MM.1S (cell line): ENCODE results near the gene HFM1.

Source experiments
- DNase-seq: peaks from one replicate; pipeline ENCODE4 v3.0.0-alpha.2; 2015
- H2AFZ ChIP-seq: fragments of 300-600 bp; sonication (generic); 2 replicates; pipeline ENCODE4 v1.6.0; 2016; ENCODE audit warnings: antibody characterized with exemption, low read length
- H3F3A ChIP-seq: fragments of 300-600 bp; sonication (generic); 2 replicates; pipeline ENCODE4 v1.6.1; 2016; ENCODE audit warnings: mild to moderate bottlenecking, antibody characterized with exemption, low read length, moderate library complexity, mixed read lengths; ENCODE audit not compliant: insufficient read depth
- H3K27ac ChIP-seq: fragments of 300-600 bp; sonication (generic); 2 replicates; pipeline ENCODE4 v1.5.1; 2016; ENCODE audit warnings: mild to moderate bottlenecking, low read length
- H3K27me3 ChIP-seq: fragments of 300-600 bp; sonication (generic); replicated peaks from 2 replicates; pipeline ENCODE4 v1.6.0; 2016; ENCODE audit warnings: low read length; ENCODE audit not compliant: insufficient read depth
- H3K36me3 ChIP-seq: fragments of 300-600 bp; sonication (generic); replicated peaks from 2 replicates; pipeline ENCODE4 v1.6.1; 2016; ENCODE audit warnings: mild to moderate bottlenecking, low read length, mixed read lengths; ENCODE audit not compliant: insufficient read depth
- H3K4me1 ChIP-seq: fragments of 300-600 bp; sonication (generic); 2 replicates; pipeline ENCODE4 v1.6.1; 2016; ENCODE audit warnings: low read length, mixed read lengths
- H3K4me2 ChIP-seq: fragments of 300-600 bp; sonication (generic); 2 replicates; pipeline ENCODE4 v1.6.0; 2016; ENCODE audit warnings: low read depth, low read length
- H3K4me3 ChIP-seq: fragments of 300-600 bp; sonication (generic); 2 replicates; pipeline ENCODE4 v1.5.1; 2016; ENCODE audit warnings: low read length, mixed read lengths
- H3K79me2 ChIP-seq: fragments of 300-600 bp; sonication (generic); 2 replicates; pipeline ENCODE4 v1.6.1; 2016; ENCODE audit warnings: mixed run types, low read length, mixed read lengths
- H3K9ac ChIP-seq: fragments of 300-600 bp; sonication (generic); 2 replicates; pipeline ENCODE4 v1.6.1; 2016; ENCODE audit warnings: low read length, mixed read lengths
- H3K9me2 ChIP-seq: fragments of 300-600 bp; sonication (generic); replicated peaks from 2 replicates; pipeline ENCODE4 v1.6.1; 2016; ENCODE audit warnings: mild to moderate bottlenecking, low read length, mixed read lengths; ENCODE audit not compliant: insufficient read depth
- H3K9me3 ChIP-seq: fragments of 300-600 bp; sonication (generic); replicated peaks from 2 replicates; pipeline ENCODE4 v1.6.1; 2016; ENCODE audit warnings: mild to moderate bottlenecking, low read length, mixed read lengths; ENCODE audit not compliant: insufficient read depth
- H4K20me1 ChIP-seq: fragments of 300-600 bp; sonication (generic); 2 replicates; pipeline ENCODE4 v1.6.1; 2016; ENCODE audit warnings: mild to moderate bottlenecking, low read length, moderate library complexity, mixed read lengths; ENCODE audit not compliant: insufficient read depth
- EZH2 ChIP-seq: fragments of 300-600 bp; sonication (generic); optimal IDR thresholded peaks from 2 replicates; pipeline ENCODE3; 2017; ENCODE audit warnings: low read depth, mild to moderate bottlenecking, antibody characterized with exemption, low read length, mixed read lengths
- EZH2phosphoT487 ChIP-seq: fragments of 300-600 bp; sonication (generic); IDR thresholded peaks from 2 replicates; pipeline ENCODE4 v1.6.1; 2018; ENCODE audit warnings: antibody characterized with exemption, low read length
- TF ChIP-seq, protein P1 (sequence below): fragments of 300-600 bp; sonication (generic); IDR thresholded peaks from 2 replicates; pipeline ENCODE4 v1.5.1; 2016; ENCODE audit warnings: antibody characterized with exemption, low read length, mixed read lengths

HFM1 gene

DNA sequence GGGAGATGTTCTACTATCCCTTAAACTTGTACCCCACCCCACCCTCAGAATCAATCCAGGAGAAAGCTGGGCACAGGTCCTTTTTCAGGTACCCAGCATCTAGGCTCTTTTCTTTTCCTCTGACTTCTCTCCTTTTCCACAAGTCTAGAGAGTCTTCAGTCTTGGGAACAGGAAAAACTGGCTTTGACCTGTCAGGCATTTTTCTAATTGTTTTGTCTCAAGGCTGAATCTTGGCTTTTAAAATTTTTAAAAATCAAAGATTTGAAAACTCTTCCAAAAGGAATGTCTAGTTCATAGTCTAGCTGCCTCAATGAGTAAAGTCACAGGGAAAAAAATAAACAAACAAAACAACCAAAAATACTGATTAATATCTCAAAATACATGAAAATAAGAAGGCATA lies 161.5 kb downstream of the HFM1 start:
- no peaks in the 10 kb centered on the region for H3K9me3 ChIP-seq
- no peaks in the 10 kb centered on the region for H3K4me1 ChIP-seq
- TF ChIP-seq, protein P1, sequence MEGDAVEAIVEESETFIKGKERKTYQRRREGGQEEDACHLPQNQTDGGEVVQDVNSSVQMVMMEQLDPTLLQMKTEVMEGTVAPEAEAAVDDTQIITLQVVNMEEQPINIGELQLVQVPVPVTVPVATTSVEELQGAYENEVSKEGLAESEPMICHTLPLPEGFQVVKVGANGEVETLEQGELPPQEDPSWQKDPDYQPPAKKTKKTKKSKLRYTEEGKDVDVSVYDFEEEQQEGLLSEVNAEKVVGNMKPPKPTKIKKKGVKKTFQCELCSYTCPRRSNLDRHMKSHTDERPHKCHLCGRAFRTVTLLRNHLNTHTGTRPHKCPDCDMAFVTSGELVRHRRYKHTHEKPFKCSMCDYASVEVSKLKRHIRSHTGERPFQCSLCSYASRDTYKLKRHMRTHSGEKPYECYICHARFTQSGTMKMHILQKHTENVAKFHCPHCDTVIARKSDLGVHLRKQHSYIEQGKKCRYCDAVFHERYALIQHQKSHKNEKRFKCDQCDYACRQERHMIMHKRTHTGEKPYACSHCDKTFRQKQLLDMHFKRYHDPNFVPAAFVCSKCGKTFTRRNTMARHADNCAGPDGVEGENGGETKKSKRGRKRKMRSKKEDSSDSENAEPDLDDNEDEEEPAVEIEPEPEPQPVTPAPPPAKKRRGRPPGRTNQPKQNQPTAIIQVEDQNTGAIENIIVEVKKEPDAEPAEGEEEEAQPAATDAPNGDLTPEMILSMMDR, result no peak
- no peak for TF ChIP-seq EZH2
- TF ChIP-seq EZH2phosphoT487, result no peak
- DNase-seq, result no peak
- H3K9me2 ChIP-seq, result no peaks in the 10 kb centered on the region
- H3F3A ChIP-seq, result no peaks in the 10 kb centered on the region
- H3K79me2 ChIP-seq, result no peaks in the 10 kb centered on the region
- H3K36me3 ChIP-seq, result no peaks in the 10 kb centered on the region
- H2AFZ ChIP-seq, result no peak overlapping the region
- no peak overlapping the region for H3K4me2 ChIP-seq
- H4K20me1 ChIP-seq, result no peaks in the 10 kb centered on the region
- no peak overlapping the region for H3K4me3 ChIP-seq
- no peak overlapping the region for H3K9ac ChIP-seq
- no peak overlapping the region for H3K27ac ChIP-seq
- H3K27me3 ChIP-seq, result no peaks in the 10 kb centered on the region

DNA sequence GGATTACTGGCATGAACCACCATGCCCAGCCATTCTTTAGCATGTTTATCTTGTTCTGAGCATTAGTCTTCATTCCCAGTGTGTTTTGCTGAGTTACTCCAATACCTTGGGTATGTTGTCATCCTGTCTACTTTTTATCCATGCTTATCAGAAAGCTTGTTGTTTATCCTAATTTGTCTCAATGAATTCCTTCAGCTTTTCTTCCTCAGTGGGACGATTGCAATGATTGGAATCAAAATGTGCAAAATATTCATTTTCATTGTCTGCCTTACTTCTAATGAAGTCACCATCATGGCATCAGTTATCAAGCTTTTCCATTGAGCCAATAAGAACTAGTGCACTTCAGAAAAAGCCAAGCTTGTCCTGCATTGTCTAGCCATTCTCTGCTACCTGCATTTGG lies 170.5 kb downstream of the HFM1 start:
- H3K9ac ChIP-seq, result no peak overlapping the region
- no peaks in the 10 kb centered on the region for H3F3A ChIP-seq
- H3K27me3 ChIP-seq, result no peaks in the 10 kb centered on the region
- H4K20me1 ChIP-seq, result no peaks in the 10 kb centered on the region
- no peak for DNase-seq
- TF ChIP-seq, protein P1, result no peak
- TF ChIP-seq EZH2phosphoT487, result no peak
- TF ChIP-seq EZH2, result no peak
- H3K4me2 ChIP-seq, result no peak overlapping the region
- no peak overlapping the region for H3K27ac ChIP-seq
- H3K9me3 ChIP-seq, result no peaks in the 10 kb centered on the region
- no peaks in the 10 kb centered on the region for H3K36me3 ChIP-seq
- no peaks in the 10 kb centered on the region for H3K79me2 ChIP-seq
- no peaks in the 10 kb centered on the region for H3K4me1 ChIP-seq
- H3K4me3 ChIP-seq, result no peak overlapping the region
- no peaks in the 10 kb centered on the region for H3K9me2 ChIP-seq
- no peak overlapping the region for H2AFZ ChIP-seq

DNA sequence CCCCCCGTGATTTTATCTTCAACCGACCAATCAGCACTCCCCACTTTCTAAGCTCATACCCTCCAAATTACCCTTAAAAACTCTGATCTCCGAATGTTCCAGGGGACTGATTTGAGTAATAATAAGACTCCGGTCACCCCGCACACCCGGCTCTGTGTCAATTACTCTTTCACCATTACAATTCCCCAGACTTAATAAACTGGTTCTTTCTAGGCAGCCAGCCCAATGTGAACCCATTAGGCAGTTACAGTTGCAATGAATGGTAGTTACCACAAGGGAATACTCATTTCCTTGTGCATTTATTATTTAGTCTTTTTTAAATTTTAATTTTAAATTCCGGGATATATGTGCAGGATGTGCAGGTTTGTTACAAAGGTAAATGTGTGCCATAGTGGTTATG lies 177.9 kb downstream of the HFM1 start:
- Histone ChIP-seq H3K79me2 (no peaks in the 10 kb centered on the region), H3K36me3 (no peaks in the 10 kb centered on the region), H4K20me1 (no peaks in the 10 kb centered on the region), H2AFZ (no peak overlapping the region), H3K4me2 (no peak overlapping the region), H3K9me3 (no peaks in the 10 kb centered on the region), H3K4me3 (no peak overlapping the region), H3K27ac (no peak overlapping the region), H3K9ac (no peak overlapping the region), H3K4me1 (no peaks in the 10 kb centered on the region), H3K9me2 (no peaks in the 10 kb centered on the region), H3F3A (no peaks in the 10 kb centered on the region), H3K27me3 (no peaks in the 10 kb centered on the region)
- TF ChIP-seq EZH2phosphoT487, result no peak
- TF ChIP-seq, protein P1, result no peak
- no peak for DNase-seq

DNA sequence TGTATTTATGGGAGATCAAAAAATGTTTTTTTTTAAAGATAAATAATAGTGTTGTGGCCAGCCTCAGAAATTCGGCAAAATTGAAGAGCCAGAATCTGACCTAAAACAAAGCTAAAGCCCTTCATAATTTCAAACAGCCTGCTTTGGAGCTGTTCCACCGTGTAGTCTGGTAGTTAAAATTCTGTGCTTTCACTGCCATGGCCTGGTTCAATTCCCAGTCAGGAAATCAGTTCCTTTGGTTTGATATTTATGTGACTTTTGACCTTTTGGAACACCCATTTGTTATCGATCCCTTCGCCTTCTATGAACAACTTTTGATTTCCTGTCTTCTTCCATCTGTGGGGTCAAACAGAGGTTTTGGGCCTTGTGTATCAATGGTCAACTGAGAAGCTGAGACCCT lies 179.8 kb downstream of the HFM1 start:
- H3K27ac ChIP-seq, result no peak overlapping the region
- no peaks in the 10 kb centered on the region for H4K20me1 ChIP-seq
- no peaks in the 10 kb centered on the region for H3K9me2 ChIP-seq
- no peak for DNase-seq
- H3K36me3 ChIP-seq, result no peaks in the 10 kb centered on the region
- no peaks in the 10 kb centered on the region for H3K79me2 ChIP-seq
- no peak overlapping the region for H3K4me3 ChIP-seq
- TF ChIP-seq EZH2phosphoT487 (no peak), EZH2 (no peak)
- TF ChIP-seq, protein P1, result no peak
- no peak overlapping the region for H3K9ac ChIP-seq
- no peaks in the 10 kb centered on the region for H3K9me3 ChIP-seq
- H3K4me1 ChIP-seq, result no peaks in the 10 kb centered on the region
- H3K4me2 ChIP-seq, result no peak overlapping the region
- no peaks in the 10 kb centered on the region for H3F3A ChIP-seq
- H3K27me3 ChIP-seq, result no peaks in the 10 kb centered on the region
- H2AFZ ChIP-seq, result no peak overlapping the region
